K562 (cell line): ENCODE data around the gene AMOTL1. TPM values are rescaled to one million over a fixed set of nuclear protein-coding genes. Genes with fewer than 3 reads are reported as not detected.

Source experiments
- ATAC-seq: fragments of 200-7000 bp; cut with Tn5 transposase; 3 replicates; pipeline ENCODE4 v1.9.1; 2020; ENCODE audit warnings: moderate library complexity
- BruUV-seq: library from RNA; stranded (reverse); fragments of 400-500 nt; replicated peaks from 2 replicates; lab custom pipeline; 2021; lab: Mats Ljungman, UMichigan
- CTCF ChIA-PET: fragments of 300-600 bp; formaldehyde crosslinking; extraction: SDS; loops from one replicate; lab custom pipeline; 2021; ENCODE audit warnings: low intra/inter-chr PET ratio; lab: Yijun Ruan, JAX
- POLR2A ChIA-PET: fragments of 300-600, 350-650 bp; sonication (Branson Sonifier 250); formaldehyde crosslinking; extraction: SDS; loops from one replicate; lab custom pipeline; 2021; ENCODE audit warnings: antibody characterized with exemption, inconsistent platforms; lab: Yijun Ruan, JAX
- DNase-seq, 4 experiments: peaks; one replicate each; pipeline versions ENCODE4 v3.0.0 to v3.0.0-alpha.2; 2011 to 2018; ENCODE audit warnings: low spot score in 3 of 4, mixed read lengths in 3 of 4; ENCODE audit errors: extremely low read depth in 1 of 4
- FAIRE-seq: peaks from 2 replicates; lab custom pipeline; 2011; peaks lifted over from hg19 to GRCh38; lab: Jason Lieb, UNC
- H2AFZ ChIP-seq: 2 replicates; pipeline ENCODE4 v1.6.0; 2011; ENCODE audit warnings: low read depth, low read length, control low read depth, inconsistent platforms
- H3K27ac ChIP-seq: fragments of 200-600 bp; 3 replicates; pipeline ENCODE4 v1.8.0; 2011; ENCODE audit warnings: low read depth, mild to moderate bottlenecking, control low read depth, inconsistent platforms, low read length, moderate library complexity, mixed read lengths; ENCODE audit errors: extremely low read depth
- H3K27me3 ChIP-seq, 2 experiments: fragments of 300-600 bp in 1 of 2; 2 replicates in 1 of 2; 3 replicates in 1 of 2; pipeline versions ENCODE4 v1.6.0 to v1.8.0; 2011; ENCODE audit warnings: inconsistent platforms in 2 of 2, low read length in 2 of 2, mild to moderate bottlenecking in 1 of 2, mixed read lengths in 1 of 2, moderate library complexity in 1 of 2; ENCODE audit not compliant: control insufficient read depth in 2 of 2, insufficient read depth in 2 of 2
- H3K36me3 ChIP-seq: fragments of 300-600 bp; 3 replicates; pipeline ENCODE4 v1.8.0; 2011; ENCODE audit warnings: mild to moderate bottlenecking, low read length, inconsistent platforms; ENCODE audit not compliant: control insufficient read depth, insufficient read depth
- H3K4me1 ChIP-seq, 2 experiments: fragments of 200-600 bp in 1 of 2; replicated peaks in 1 of 2; 2 replicates in 1 of 2; 3 replicates in 1 of 2; pipeline versions ENCODE4 v1.5.1 to v1.8.0; 2011; ENCODE audit warnings: inconsistent platforms in 2 of 2, low read length in 2 of 2, mild to moderate bottlenecking in 1 of 2, mixed read lengths in 1 of 2, moderate library complexity in 1 of 2; ENCODE audit not compliant: control insufficient read depth in 2 of 2, insufficient read depth in 2 of 2
- H3K4me2 ChIP-seq: 2 replicates; pipeline ENCODE4 v1.6.1; 2011; ENCODE audit warnings: low read length, control low read depth, inconsistent platforms, mixed read lengths; ENCODE audit not compliant: insufficient read depth
- H3K4me3 ChIP-seq: fragments of 200-600 bp; sonication (generic), shearing (Covaris generic); 2 replicates; pipeline ENCODE4 v1.5.1; 2016; ENCODE audit warnings: control low read depth, inconsistent platforms
- H3K79me2 ChIP-seq: fragments of 200-600 bp; 3 replicates; pipeline ENCODE4 v1.8.0; 2011; ENCODE audit warnings: low read length, inconsistent platforms; ENCODE audit not compliant: control insufficient read depth, insufficient read depth
- H3K9ac ChIP-seq, 2 experiments: 2 replicates each; pipeline versions ENCODE4 v1.6.0 to v1.6.1; 2011; ENCODE audit warnings: low read depth in 2 of 2, low read length in 2 of 2, control low read depth in 1 of 2, inconsistent platforms in 1 of 2, mild to moderate bottlenecking in 1 of 2, mixed read lengths in 1 of 2; ENCODE audit not compliant: insufficient read depth in 1 of 2
- H3K9me1 ChIP-seq: one replicate; pipeline ENCODE4 v1.6.0; 2011; ENCODE audit warnings: inconsistent platforms, mild to moderate bottlenecking, low read length, moderate library complexity; ENCODE audit not compliant: control insufficient read depth, insufficient read depth
- H3K9me3 ChIP-seq: replicated peaks from 2 replicates; pipeline ENCODE4 v1.5.1; 2011; ENCODE audit warnings: low read depth, low read length, inconsistent platforms; ENCODE audit not compliant: control insufficient read depth, insufficient read depth
- H4K20me1 ChIP-seq: replicated peaks from 2 replicates; pipeline ENCODE4 v1.6.1; 2011; ENCODE audit warnings: low read length, inconsistent platforms, mixed read lengths; ENCODE audit not compliant: control insufficient read depth, insufficient read depth
- CEBPB ChIP-seq: fragments of 450-650 bp; IDR thresholded peaks from 2 replicates; pipeline ENCODE4 v1.6.1; 2016; ENCODE audit warnings: missing genetic modification characterization, missing compliant biosample characterization
- MAFG ChIP-seq: fragments of 450-650 bp; conservative IDR thresholded peaks from 2 replicates; pipeline ENCODE4 v1.6.1; 2016; ENCODE audit warnings: missing genetic modification characterization, missing compliant biosample characterization
- NFATC3 ChIP-seq: fragments of 450-650 bp; IDR thresholded peaks from 2 replicates; pipeline ENCODE4 v1.6.1; 2017; ENCODE audit warnings: mild to moderate bottlenecking
- NFIC ChIP-seq: fragments of 450-650 bp; IDR thresholded peaks from 2 replicates; pipeline ENCODE4 v1.6.1; 2017; ENCODE audit warnings: mild to moderate bottlenecking, inconsistent platforms
- RBM39 ChIP-seq: fragments of 200-400 bp; formaldehyde crosslinking; optimal IDR thresholded peaks from 2 replicates; pipeline ENCODE3; 2018; ENCODE audit warnings: low read depth, low read length
- WGBS: fragments of 100-300 bp; shearing (Covaris generic); methylation state at CpG from one replicate; pipeline ENCODE4 v1.1.6; 2016; ENCODE audit warnings: low coverage, mixed read lengths; ENCODE audit not compliant: insufficient coverage; ENCODE audit errors: missing lambda C conversion rate; 5-methylcytosine and 5-hydroxymethylcytosine counted together
- in situ Hi-C: fragments of 300-500 bp; cut with MboI; formaldehyde crosslinking; loops from 4 replicates; pipeline ENCODE4 v1.15.0; 2018; ENCODE audit warnings: inconsistent platforms, mixed read lengths
- intact Hi-C: fragments of 100-400 bp; cut with micrococcal nuclease; formaldehyde crosslinking; loops from 2 replicates; pipeline ENCODE4 v1.14.2; 2022
- polyA plus RNA-seq, 8 experiments: library from polyadenylated mRNA; depleted of rRNA in 4 of 8; stranded (reverse) in 5 of 8; unstranded in 3 of 8; fragments of >200 nt; fragmentation: Nextera tagmentation in 2 of 8; fragmentation: Illumina TruSeq in 1 of 8; extraction: Ambion mirVana in 2 of 8; extraction: Trizol in 1 of 8; gene quantifications; 2 replicates each; pipeline versions ENCODE4 v1.2.1 to v1.2.3, GENCODE V29; 2011 to 2014; ENCODE audit warnings: inconsistent platforms in 1 of 8, missing spikeins in 1 of 8
- total RNA-seq, 7 experiments: library from RNA; depleted of rRNA in 6 of 7; stranded (reverse); fragments of >200 nt in 6 of 7; fragmentation: Illumina TruSeq in 2 of 7; extraction: Trizol in 2 of 7; gene quantifications; 2 replicates each; pipeline versions ENCODE4 v1.2.1 to v1.2.3, GENCODE V29; 2011 to 2021; ENCODE audit warnings: low replicate concordance in 1 of 7

Gene AMOTL1
- total and polyA plus RNA-seq, 9 of the 15 experiments (the other 6 are each of a cell fraction or from before 2014, with no cell fraction given) = 4.0 to 35.4 (median 14.0) TPM

- TF ChIP-seq RBM39 (no peak), NFATC3 (no peak)
Measured at GRCh38 chr11:94821439-94821838, 53.3 kb downstream of the AMOTL1 start (continued).

GRCh38 chr11:94822080-94822479 is 53.9 kb downstream of the AMOTL1 start:
- Histone ChIP-seq H3K4me3 (no peak overlapping the region), H2AFZ (no peak overlapping the region), H3K9ac (no peak overlapping the region), H4K20me1 (no peaks in the 10 kb centered on the region), H3K27ac (no peak overlapping the region), H3K27me3 (no peaks in the 10 kb centered on the region; a peak in 1 of 5 replicates), H3K9me3 (no peaks in the 10 kb centered on the region), H3K4me2 (no peak overlapping the region), H3K36me3 (peaks cover 35% of the 10 kb centered on the region; the same call in 2 of the 3 replicates)
- no peak for FAIRE-seq
- intact Hi-C loops = no loop called here
- TF ChIP-seq NFIC (peak; percentile 68), CEBPB (no peak), MAFG (peak; percentile 77)
- TF ChIP-seq, all 486 proteins: peak for 2
- no peaks in the 10 kb centered on the region for H3K9me1 ChIP-seq
- DNase-seq = peak in 1 of 4 experiments; percentile 34
- POLR2A ChIA-PET = no interaction called here
- WGBS = 53% methylated on average over 7 of the region's 7 CpGs
- H3K4me1 ChIP-seq = peaks cover 0 to 4% of the 10 kb centered on the region in 2 experiments; a peak in 3 of 5 replicates
- no peaks in the 10 kb centered on the region for H3K79me2 ChIP-seq
- CTCF ChIA-PET = no interaction called here
- in situ Hi-C loops = no loop called here
- BruUV-seq = no TSS peak
- no peak; the same call in 2 of the 3 replicates for ATAC-seq
